GM12864 (cell line): ENCODE measurements around the gene RUNX2.
A peak's percentile ranks its signal among the peaks of the same experiment; 100 is the strongest.

ENCODE experiments used
- DNase-seq: peaks from one replicate; pipeline ENCODE4 v3.0.0-alpha.2; 2011; ENCODE audit warnings: low read depth
- H3K4me3 ChIP-seq: 2 replicates; pipeline ENCODE4 v1.5.1; 2011; ENCODE audit warnings: mild to moderate bottlenecking, low read depth, low read length, control low read depth
- CTCF ChIP-seq: IDR thresholded peaks from 2 replicates; pipeline ENCODE4 v1.5.1; 2011; ENCODE audit warnings: low read depth, mild to moderate bottlenecking, moderate library complexity, low read length, control low read depth, inconsistent platforms; ENCODE audit errors: missing control alignments

RUNX2 gene

GRCh38 chr6:45430590-45431202 lies 102.6 kb downstream of the RUNX2 start:
- TF ChIP-seq CTCF = no peak
- no peak for DNase-seq
- H3K4me3 ChIP-seq = no peak overlapping the region

- TF ChIP-seq CTCF = no peak
- no peak overlapping the region for H3K4me3 ChIP-seq
- no peak for DNase-seq
Measured at GRCh38 chr6:45431317-45432065, 103.4 kb downstream of the RUNX2 start.

- no peak for DNase-seq
- TF ChIP-seq CTCF = no peak
- H3K4me3 ChIP-seq = no peak overlapping the region
Measured at GRCh38 chr6:45432977-45433376, 104.8 kb downstream of the RUNX2 start.

- no peak overlapping the region for H3K4me3 ChIP-seq
- DNase-seq = no peak
- TF ChIP-seq CTCF = no peak
Measured at GRCh38 chr6:45433533-45434380, 105.6 kb downstream of the RUNX2 start.

GRCh38 chr6:45434381-45434700 lies 106.2 kb downstream of the RUNX2 start:
- no peak for DNase-seq
- no peak overlapping the region for H3K4me3 ChIP-seq
- no peak for TF ChIP-seq CTCF

GRCh38 chr6:45436544-45437438 lies 108.7 kb downstream of the RUNX2 start:
- DNase-seq = peak; percentile 10
- TF ChIP-seq CTCF = no peak
- H3K4me3 ChIP-seq = no peak overlapping the region
